UCSD-AML1 (cell line): ENCODE measurements around the gene NAB2.
"Not testable (repeated sequence)": the region's sequence is repeated elsewhere in the genome, so short reads cannot be mapped to it uniquely, and the experiment has no call there.

Source experiments
- DNase-seq: peaks from one replicate; lab custom pipeline; 2025; ENCODE audit not compliant: unreplicated experiment; lab: John Stamatoyannopoulos, UW

The NAB2 gene

GRCh38 chr12:57066245-57066644, 22.7 kb upstream of the NAB2 start:
- no peak for DNase-seq

- DNase-seq: peak; percentile 45
These were observed 19.4 kb upstream of the NAB2 start for GRCh38 chr12:57069523-57069922.

GRCh38 chr12:57072661-57073060, 16.3 kb upstream of the NAB2 start:
- DNase-seq: no peak

GRCh38 chr12:57073566-57074450, 15.1 kb upstream of the NAB2 start:
- DNase-seq: not testable (repeated sequence)

- DNase-seq: peak; percentile 94
These were observed 10.2 kb upstream of the NAB2 start, which contains the start of gene NEMP1 for GRCh38 chr12:57078519-57079404. TSS of gene NEMP1 (minus strand) at chr12:57078791. CDS start at chr12:57078745, 46 bp downstream.

GRCh38 chr12:57079821-57080220, 9.1 kb upstream of the NAB2 start:
- DNase-seq: no peak

GRCh38 chr12:57080855-57081254, 8.1 kb upstream of the NAB2 start:
- DNase-seq: no peak

GRCh38 chr12:57085999-57086492, 2.9 kb upstream of the NAB2 start:
- peak; percentile 21 for DNase-seq

GRCh38 chr12:57086493-57087009, 2.4 kb upstream of the NAB2 start:
- DNase-seq: peak; percentile 58

GRCh38 chr12:57087010-57087690, 1.8 kb upstream of the NAB2 start:
- DNase-seq: peak; percentile 85

GRCh38 chr12:57087691-57088353, 1.1 kb upstream of the NAB2 start:
- peak; percentile 83 for DNase-seq

GRCh38 chr12:57089271-57090245, 644 bp downstream of the NAB2 start:
- peak; percentile 84 for DNase-seq

- DNase-seq: no peak
These were observed 1.6 kb downstream of the NAB2 start for GRCh38 chr12:57090490-57090889.

GRCh38 chr12:57090924-57091637, 2.2 kb downstream of the NAB2 start:
- no peak for DNase-seq

- DNase-seq: no peak
These were observed 3.0 kb downstream of the NAB2 start for GRCh38 chr12:57091638-57092528.

- no peak for DNase-seq
These were observed 3.6 kb downstream of the NAB2 start for GRCh38 chr12:57092529-57092862.

GRCh38 chr12:57092876-57093414, 4.0 kb downstream of the NAB2 start:
- no peak for DNase-seq
